SK-N-SH (cell line): Measurements from ENCODE around the gene MACROD1. TPM values are rescaled to one million over a fixed set of nuclear protein-coding genes. Genes with fewer than 3 reads are reported as not detected.
"Not testable (repeated sequence)": the region's sequence is repeated elsewhere in the genome, so short reads cannot be mapped to it uniquely, and the experiment has no call there.

Experiments used
- CTCF ChIA-PET: fragments of 300-600, 350-600 bp; formaldehyde crosslinking; extraction: SDS; loops from one replicate; lab custom pipeline; 2021; lab: Yijun Ruan, JAX
- POLR2A ChIA-PET: fragments of 350-600 bp; sonication (Branson Sonifier 250); formaldehyde crosslinking; extraction: SDS; loops from one replicate; lab custom pipeline; 2020; ENCODE audit warnings: antibody characterized with exemption, inconsistent platforms; lab: Yijun Ruan, JAX
- DNase-seq: peaks from one replicate; pipeline ENCODE4 v3.0.0; 2012
- H2AFZ ChIP-seq: fragments of 200-600 bp; sonication (generic); 2 replicates; pipeline ENCODE4 v1.8.1; 2016; ENCODE audit warnings: antibody characterized with exemption, mild to moderate bottlenecking, low read depth
- H3F3A ChIP-seq: fragments of 200-600 bp; sonication (generic); replicated peaks from 2 replicates; pipeline ENCODE3; 2016; ENCODE audit warnings: antibody characterized with exemption, mild to moderate bottlenecking; ENCODE audit not compliant: insufficient read depth
- H3K27ac ChIP-seq, 2 experiments: fragments of 200-500 bp in 1 of 2; fragments of 200-600 bp in 1 of 2; sonication (Bioruptor generic) in 1 of 2; sonication (generic), shearing (Covaris generic) in 1 of 2; 2 replicates each; pipeline versions ENCODE4 v1.5.1 to v1.6.1; 2014 to 2016; ENCODE audit warnings: low read depth in 2 of 2, inconsistent platforms in 1 of 2, low read length in 1 of 2, mild to moderate bottlenecking in 1 of 2, mixed read lengths in 1 of 2
- H3K27me3 ChIP-seq: fragments of 200-600 bp; sonication (generic), shearing (Covaris generic); 2 replicates; pipeline ENCODE4 v1.6.1; 2016; ENCODE audit warnings: mixed run types; ENCODE audit not compliant: insufficient read depth
- H3K36me3 ChIP-seq, 2 experiments: fragments of 200-500 bp in 1 of 2; fragments of 200-600 bp in 1 of 2; sonication (Bioruptor generic) in 1 of 2; sonication (generic) in 1 of 2; replicated peaks in 1 of 2; 2 replicates each; pipeline versions ENCODE3 to v1.5.1; 2014 to 2016; ENCODE audit warnings: low read length in 1 of 2, mild to moderate bottlenecking in 1 of 2; ENCODE audit not compliant: insufficient read depth in 2 of 2, control insufficient read depth in 1 of 2
- H3K4me1 ChIP-seq, 2 experiments: fragments of 200-500 bp in 1 of 2; fragments of 200-600 bp in 1 of 2; sonication (Bioruptor generic) in 1 of 2; sonication (generic), shearing (Covaris generic) in 1 of 2; 2 replicates each; pipeline versions ENCODE4 v1.5.1 to v1.6.1; 2014 to 2016; ENCODE audit warnings: low read depth in 1 of 2, low read length in 1 of 2, mixed run types in 1 of 2; ENCODE audit not compliant: insufficient read depth in 2 of 2, control insufficient read depth in 1 of 2
- H3K4me2 ChIP-seq: fragments of 200-600 bp; sonication (generic), shearing (Covaris generic); 2 replicates; pipeline ENCODE4 v1.6.1; 2017; ENCODE audit warnings: mixed run types
- H3K4me3 ChIP-seq, 2 experiments: fragments of 200-500 bp in 1 of 2; fragments of 200-600 bp in 1 of 2; sonication (Bioruptor generic) in 1 of 2; sonication (generic), shearing (Covaris generic) in 1 of 2; 2 replicates each; pipeline versions ENCODE4 v1.5.1 to v1.8.1; 2014 to 2016; ENCODE audit warnings: low read depth in 2 of 2, inconsistent platforms in 1 of 2, low read length in 1 of 2, mild to moderate bottlenecking in 1 of 2, mixed read lengths in 1 of 2, moderate library complexity in 1 of 2
- H3K79me2 ChIP-seq: fragments of 200-600 bp; sonication (generic); 2 replicates; pipeline ENCODE4 v1.8.1; 2017; ENCODE audit warnings: mild to moderate bottlenecking; ENCODE audit not compliant: insufficient read depth
- H3K9ac ChIP-seq: fragments of 200-600 bp; sonication (generic); 2 replicates; pipeline ENCODE4 v1.6.1; 2017; ENCODE audit warnings: mixed run types
- H3K9me2 ChIP-seq: fragments of 200-600 bp; sonication (generic); 2 replicates; pipeline ENCODE4 v1.6.1; 2017; ENCODE audit warnings: mixed run types
- H3K9me3 ChIP-seq: fragments of 200-600 bp; sonication (generic); 2 replicates; pipeline ENCODE4 v1.6.1; 2017; ENCODE audit warnings: mixed run types, mild to moderate bottlenecking, moderate library complexity
- H4K20me1 ChIP-seq: fragments of 200-600 bp; sonication (generic); 2 replicates; pipeline ENCODE4 v1.6.1; 2017; ENCODE audit warnings: mild to moderate bottlenecking, mixed run types; ENCODE audit not compliant: insufficient read depth
- ELF1 ChIP-seq: IDR thresholded peaks from 2 replicates; pipeline ENCODE4 v1.4.0; 2012
- IRF3 ChIP-seq: fragments of 150-350 bp; IDR thresholded peaks from 2 replicates; pipeline ENCODE4 v1.6.1; 2016; ENCODE audit warnings: mild to moderate bottlenecking, low read depth, low read length
- JUND ChIP-seq: IDR thresholded peaks from 2 replicates; pipeline ENCODE4 v1.4.0; 2012
- MEF2A ChIP-seq: IDR thresholded peaks from 2 replicates; pipeline ENCODE4 v1.4.0; 2012; ENCODE audit warnings: low read depth, borderline replicate concordance
- NFIC ChIP-seq: IDR thresholded peaks from 2 replicates; pipeline ENCODE4 v1.4.0; 2012; ENCODE audit warnings: borderline replicate concordance
- RAD21 ChIP-seq: IDR thresholded peaks from 2 replicates; pipeline ENCODE4 v1.6.1; 2012; ENCODE audit warnings: mild to moderate bottlenecking, low read length
- REST ChIP-seq: IDR thresholded peaks from 2 replicates; pipeline ENCODE4 v1.6.1; 2012; ENCODE audit warnings: mild to moderate bottlenecking, low read depth, low read length, moderate library complexity
- RXRA ChIP-seq: IDR thresholded peaks from 2 replicates; pipeline ENCODE4 v1.4.0; 2012; ENCODE audit warnings: low read depth, mild to moderate bottlenecking, borderline replicate concordance
- SMC3 ChIP-seq: IDR thresholded peaks from 2 replicates; pipeline ENCODE4 v1.6.1; 2012; ENCODE audit warnings: low read depth, low read length, improper control_type of control experiment
- TAF1 ChIP-seq: IDR thresholded peaks from 2 replicates; pipeline ENCODE4 v1.6.1; 2012; ENCODE audit warnings: low read depth, mild to moderate bottlenecking, low read length, moderate library complexity, borderline replicate concordance
- USF2 ChIP-seq: fragments of 150-350 bp; IDR thresholded peaks from 2 replicates; pipeline ENCODE4 v1.6.1; 2017; ENCODE audit warnings: antibody characterized with exemption, low read length, low read depth, borderline replicate concordance
- ZBTB33 ChIP-seq: IDR thresholded peaks from 2 replicates; pipeline ENCODE4 v1.4.0; 2012; ENCODE audit warnings: low read depth, borderline replicate concordance
- WGBS: methylation state at CpG from one replicate; pipeline ENCODE4 v1.1.6; 2017; ENCODE audit warnings: low lambda C conversion rate; 5-methylcytosine and 5-hydroxymethylcytosine counted together
- polyA plus RNA-seq, 3 experiments: library from polyadenylated mRNA; depleted of rRNA; stranded (reverse); fragments of >200 nt; gene quantifications; 2 replicates each; pipeline ENCODE4 v1.2.3, GENCODE V29; 2012

Gene MACROD1
- polyA plus RNA-seq, 1 of the 3 experiments (the other 2 are of a cell fraction), result 49.1 TPM

GRCh38 chr11:64163951-64164350 lies 2.0 kb downstream of the MACROD1 start:
- H3K36me3 ChIP-seq, result no peaks in the 10 kb centered on the region
- H3K27ac ChIP-seq, result no peak overlapping the region
- H3K4me1 ChIP-seq, result peaks cover 8 to 15% of the 10 kb centered on the region in 2 experiments; a peak in 3 of 4 replicates
- TF ChIP-seq RAD21, result no peak
- TF ChIP-seq REST, result no peak
- TF ChIP-seq ZBTB33, result no peak
- no peak for TF ChIP-seq JUND
- no peak for TF ChIP-seq SMC3
- no peak for TF ChIP-seq ELF1
- no peak for TF ChIP-seq USF2
- no peak for TF ChIP-seq TAF1
- no peak for TF ChIP-seq NFIC
- no peak for TF ChIP-seq RXRA
- TF ChIP-seq IRF3, result no peak
- TF ChIP-seq MEF2A, result no peak
- H2AFZ ChIP-seq, result no peak overlapping the region
- no peak overlapping the region for H3K4me3 ChIP-seq
- DNase-seq, result no peak
- H3K9me3 ChIP-seq, result no peaks in the 10 kb centered on the region
- ChIA-PET CTCF (interaction anchor here (0.7 to 7.2 kb wide), 8 partner anchors 13 to 327 kb away, joined by 3 to 61 read pairs (median 4); no protein-coding TSS in a partner anchor), POLR2A (interaction anchor here (0.9 kb wide), 1 partner anchor 21 kb away, joined by 3 read pairs; no protein-coding TSS in a partner anchor)
- H4K20me1 ChIP-seq, result no peaks in the 10 kb centered on the region
- no peak overlapping the region for H3K9ac ChIP-seq
- H3K4me2 ChIP-seq, result no peak overlapping the region
- WGBS, result 96% methylated on average over 5 of the region's 5 CpGs
- H3K79me2 ChIP-seq, result peaks cover 7% of the 10 kb centered on the region; the same call in 1 of the 2 replicates
- no peaks in the 10 kb centered on the region for H3K9me2 ChIP-seq
- no peaks in the 10 kb centered on the region for H3F3A ChIP-seq
- no peaks in the 10 kb centered on the region for H3K27me3 ChIP-seq

GRCh38 chr11:64162769-64163168 lies 3.1 kb downstream of the MACROD1 start:
- not testable (repeated sequence) for H3K4me3 ChIP-seq, H3K9me2 ChIP-seq, H3F3A ChIP-seq, H3K27ac ChIP-seq, H3K9ac ChIP-seq, H3K36me3 ChIP-seq, H3K9me3 ChIP-seq, H3K4me2 ChIP-seq, H2AFZ ChIP-seq, H3K79me2 ChIP-seq, H4K20me1 ChIP-seq, H3K27me3 ChIP-seq, DNase-seq
- peaks cover 8 to 19% of the 10 kb centered on the region in 2 experiments; a peak in 3 of 4 replicates for H3K4me1 ChIP-seq
- ChIA-PET CTCF (interaction anchor here (7.2 kb wide), 1 partner anchor 12 kb away, joined by 61 read pairs; no protein-coding TSS in a partner anchor), POLR2A (interaction anchor here (0.5 kb wide), 1 partner anchor 153 kb away, joined by 3 read pairs; no protein-coding TSS in a partner anchor)
- WGBS, result 94% methylated on average over 16 of the region's 16 CpGs
